Ovary (tissue), 3 donors: Measurements from ENCODE around the gene AKIRIN1.
"Not testable (repeated sequence)": the region's sequence is repeated elsewhere in the genome, so short reads cannot be mapped to it uniquely, and the experiment has no call there.

Experiments
- CTCF ChIP-seq, 3 donors: fragments of 450-650 bp in 2 of 3; fragments of 200-600 bp in 1 of 3; IDR thresholded peaks; one replicate each; pipeline versions ENCODE4 v1.5.1 to v1.8.0; 2016 to 2022; ENCODE audit warnings: antibody characterized with exemption in 3 of 3, mild to moderate bottlenecking in 1 of 3
- POLR2A ChIP-seq: fragments of 450-650 bp; IDR thresholded peaks from one replicate; pipeline ENCODE4 v1.6.1; 2017; ENCODE audit warnings: antibody characterized with exemption, mild to moderate bottlenecking, moderate library complexity
- donor health status: DM: no; HTN: no; CAD: no.

- not testable (repeated sequence) for TF ChIP-seq CTCF (IDR thresholded peaks at IDR 0.05); POLR2A
Measured at GRCh38 chr1:39014956-39015355, 23.9 kb downstream of the AKIRIN1 start.
